Right lobe of liver (tissue), 4 donors: Measurements from ENCODE around the gene TFCP2L1.

ENCODE experiments used
- POLR2A ChIP-seq: fragments of 450-650 bp; IDR thresholded peaks from one replicate; pipeline ENCODE4 v1.6.1; 2017; ENCODE audit warnings: antibody characterized with exemption, mild to moderate bottlenecking
- TF ChIP-seq, protein P1 (sequence below), 4 donors: fragments of 200-600 bp in 3 of 4; fragments of 450-650 bp in 1 of 4; IDR thresholded peaks; one replicate each; pipeline versions ENCODE4 v1.5.1 to v1.8.0; 2016 to 2022; ENCODE audit warnings: antibody characterized with exemption in 4 of 4, mild to moderate bottlenecking in 2 of 4
- donor health status: DM: no; HTN: no; CAD: no.
- donor health status: DM: no; HTN: no; CAD: no.
- donor health status: DM: no; HTN: yes; CAD: no.

DNA sequence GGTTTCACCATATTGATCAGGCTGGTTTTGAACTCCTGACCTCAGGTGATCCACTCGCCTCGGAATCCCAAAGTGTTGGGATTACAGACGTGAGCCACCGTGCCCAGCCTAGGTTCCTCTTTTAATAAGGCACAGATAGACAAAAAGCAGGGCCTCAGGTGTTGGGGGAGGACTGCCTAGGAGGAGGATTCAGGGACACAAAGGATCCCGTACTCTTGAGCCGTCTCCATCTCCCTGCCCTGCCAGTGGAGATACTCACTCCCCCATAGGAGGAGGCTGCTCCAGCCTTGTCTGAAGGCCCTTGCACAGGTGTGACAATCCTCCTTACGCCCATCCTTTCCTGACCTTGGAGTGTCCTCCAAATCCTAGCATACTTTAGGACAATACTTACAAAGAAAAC is 32.0 kb upstream of the TFCP2L1 start:
- TF ChIP-seq, protein P1, sequence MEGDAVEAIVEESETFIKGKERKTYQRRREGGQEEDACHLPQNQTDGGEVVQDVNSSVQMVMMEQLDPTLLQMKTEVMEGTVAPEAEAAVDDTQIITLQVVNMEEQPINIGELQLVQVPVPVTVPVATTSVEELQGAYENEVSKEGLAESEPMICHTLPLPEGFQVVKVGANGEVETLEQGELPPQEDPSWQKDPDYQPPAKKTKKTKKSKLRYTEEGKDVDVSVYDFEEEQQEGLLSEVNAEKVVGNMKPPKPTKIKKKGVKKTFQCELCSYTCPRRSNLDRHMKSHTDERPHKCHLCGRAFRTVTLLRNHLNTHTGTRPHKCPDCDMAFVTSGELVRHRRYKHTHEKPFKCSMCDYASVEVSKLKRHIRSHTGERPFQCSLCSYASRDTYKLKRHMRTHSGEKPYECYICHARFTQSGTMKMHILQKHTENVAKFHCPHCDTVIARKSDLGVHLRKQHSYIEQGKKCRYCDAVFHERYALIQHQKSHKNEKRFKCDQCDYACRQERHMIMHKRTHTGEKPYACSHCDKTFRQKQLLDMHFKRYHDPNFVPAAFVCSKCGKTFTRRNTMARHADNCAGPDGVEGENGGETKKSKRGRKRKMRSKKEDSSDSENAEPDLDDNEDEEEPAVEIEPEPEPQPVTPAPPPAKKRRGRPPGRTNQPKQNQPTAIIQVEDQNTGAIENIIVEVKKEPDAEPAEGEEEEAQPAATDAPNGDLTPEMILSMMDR (IDR thresholded peaks at IDR 0.05): no peak
- TF ChIP-seq POLR2A: no peak
